KG1 (cell line): Measurements from ENCODE around the gene FOXQ1.

Experiments
- DNase-seq: peaks from one replicate; lab custom pipeline; 2025; lab: John Stamatoyannopoulos, UW

FOXQ1 gene

GRCh38 chr6:1311400-1312202 lies at the start of gene FOXQ1:
TSS of gene FOXQ1 (plus strand) at chr6:1312098. CDS start at chr6:1312705, 607 bp downstream.
- DNase-seq, result no peak

GRCh38 chr6:1262704-1263038 lies 49.2 kb upstream of the FOXQ1 start:
- no peak for DNase-seq

GRCh38 chr6:1263039-1263849 lies 48.7 kb upstream of the FOXQ1 start:
- no peak for DNase-seq

GRCh38 chr6:1263850-1264377 lies 48.0 kb upstream of the FOXQ1 start:
- DNase-seq, result no peak

- no peak for DNase-seq
Observed at GRCh38 chr6:1264619-1265445, 47.1 kb upstream of the FOXQ1 start.

GRCh38 chr6:1266686-1267056 lies 45.2 kb upstream of the FOXQ1 start:
- no peak for DNase-seq

- DNase-seq, result no peak
Observed at GRCh38 chr6:1267057-1267732, 44.7 kb upstream of the FOXQ1 start.

- DNase-seq, result no peak
Observed at GRCh38 chr6:1267790-1268762, 43.8 kb upstream of the FOXQ1 start.

- no peak for DNase-seq
Observed at GRCh38 chr6:1271071-1271763, 40.7 kb upstream of the FOXQ1 start.

GRCh38 chr6:1278061-1278720 lies 33.7 kb upstream of the FOXQ1 start:
- DNase-seq, result no peak

GRCh38 chr6:1279065-1279464 lies 32.8 kb upstream of the FOXQ1 start:
- no peak for DNase-seq

GRCh38 chr6:1280666-1281300 lies 31.1 kb upstream of the FOXQ1 start:
- DNase-seq, result no peak

GRCh38 chr6:1281746-1282145 lies 30.2 kb upstream of the FOXQ1 start:
- DNase-seq, result no peak

- no peak for DNase-seq
Observed at GRCh38 chr6:1283501-1283900, 28.4 kb upstream of the FOXQ1 start.

GRCh38 chr6:1285556-1285955 lies 26.3 kb upstream of the FOXQ1 start:
- DNase-seq, result no peak

- DNase-seq, result no peak
Observed at GRCh38 chr6:1285956-1286355, 25.9 kb upstream of the FOXQ1 start.

GRCh38 chr6:1287103-1287591 lies 24.8 kb upstream of the FOXQ1 start:
- DNase-seq, result no peak

- DNase-seq, result no peak
Observed at GRCh38 chr6:1290086-1290485, 21.8 kb upstream of the FOXQ1 start.

GRCh38 chr6:1290805-1291204 lies 21.1 kb upstream of the FOXQ1 start:
- DNase-seq, result no peak
